ENCODE data around the gene FAAP100. TPM values are rescaled to one million over a fixed set of nuclear protein-coding genes. Genes with fewer than 3 reads are reported as not detected.
"Not testable (repeated sequence)": the region's sequence is repeated elsewhere in the genome, so short reads cannot be mapped to it uniquely, and the experiment has no call there.

Gene FAAP100
- total RNA-seq, 6 donors from 2014 or later, result 22.0 to 70.2 (median 32.5) TPM

DNA sequence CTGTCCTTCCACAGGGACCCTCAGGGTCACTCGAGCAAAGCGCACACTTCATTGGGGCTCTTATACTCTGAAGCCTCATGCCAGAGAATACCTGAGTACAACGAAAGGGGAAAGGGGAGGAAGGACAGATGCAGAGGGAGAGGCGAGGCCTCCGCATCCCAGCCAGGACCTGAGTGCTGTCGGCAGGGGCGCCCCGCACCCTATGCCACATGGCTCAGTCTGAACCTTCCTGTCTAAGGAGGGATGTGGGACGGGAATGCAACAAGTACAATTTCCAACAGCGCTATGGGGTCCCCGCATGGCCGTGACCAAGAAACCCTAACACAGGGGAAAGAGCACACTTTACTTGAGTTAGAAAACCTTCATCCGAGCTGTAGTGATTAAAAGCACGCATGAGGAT lies 39.8 kb upstream of the FAAP100 start:
- no peak overlapping the region for H3K4me3 ChIP-seq
- no peak for TF ChIP-seq POLR2A (IDR thresholded peaks at IDR 0.05)
- no peak for TF ChIP-seq EP300 (IDR thresholded peaks at IDR 0.05)
- TF ChIP-seq, protein P1, sequence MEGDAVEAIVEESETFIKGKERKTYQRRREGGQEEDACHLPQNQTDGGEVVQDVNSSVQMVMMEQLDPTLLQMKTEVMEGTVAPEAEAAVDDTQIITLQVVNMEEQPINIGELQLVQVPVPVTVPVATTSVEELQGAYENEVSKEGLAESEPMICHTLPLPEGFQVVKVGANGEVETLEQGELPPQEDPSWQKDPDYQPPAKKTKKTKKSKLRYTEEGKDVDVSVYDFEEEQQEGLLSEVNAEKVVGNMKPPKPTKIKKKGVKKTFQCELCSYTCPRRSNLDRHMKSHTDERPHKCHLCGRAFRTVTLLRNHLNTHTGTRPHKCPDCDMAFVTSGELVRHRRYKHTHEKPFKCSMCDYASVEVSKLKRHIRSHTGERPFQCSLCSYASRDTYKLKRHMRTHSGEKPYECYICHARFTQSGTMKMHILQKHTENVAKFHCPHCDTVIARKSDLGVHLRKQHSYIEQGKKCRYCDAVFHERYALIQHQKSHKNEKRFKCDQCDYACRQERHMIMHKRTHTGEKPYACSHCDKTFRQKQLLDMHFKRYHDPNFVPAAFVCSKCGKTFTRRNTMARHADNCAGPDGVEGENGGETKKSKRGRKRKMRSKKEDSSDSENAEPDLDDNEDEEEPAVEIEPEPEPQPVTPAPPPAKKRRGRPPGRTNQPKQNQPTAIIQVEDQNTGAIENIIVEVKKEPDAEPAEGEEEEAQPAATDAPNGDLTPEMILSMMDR (IDR thresholded peaks at IDR 0.05), result no peak
- no peak for TF ChIP-seq POLR2AphosphoS5 (IDR thresholded peaks at IDR 0.05)
- WGBS, 2 donors, result 92% methylated on average over 6 to 14 of the region's 14 CpGs
- H3K4me1 ChIP-seq, result no peaks in the 10 kb centered on the region
- H3K36me3 ChIP-seq, result peaks cover 32 to 98% (median 86%) of the 10 kb centered on the region in 4 donors
- no peaks in the 10 kb centered on the region for H3K9me3 ChIP-seq
- no peak overlapping the region for H3K27ac ChIP-seq
- no peaks in the 10 kb centered on the region for H3K27me3 ChIP-seq
- ATAC-seq (ENCODE audit: low FRiP score in 2 of 2) (no peak), DNase-seq (no peak)

DNA sequence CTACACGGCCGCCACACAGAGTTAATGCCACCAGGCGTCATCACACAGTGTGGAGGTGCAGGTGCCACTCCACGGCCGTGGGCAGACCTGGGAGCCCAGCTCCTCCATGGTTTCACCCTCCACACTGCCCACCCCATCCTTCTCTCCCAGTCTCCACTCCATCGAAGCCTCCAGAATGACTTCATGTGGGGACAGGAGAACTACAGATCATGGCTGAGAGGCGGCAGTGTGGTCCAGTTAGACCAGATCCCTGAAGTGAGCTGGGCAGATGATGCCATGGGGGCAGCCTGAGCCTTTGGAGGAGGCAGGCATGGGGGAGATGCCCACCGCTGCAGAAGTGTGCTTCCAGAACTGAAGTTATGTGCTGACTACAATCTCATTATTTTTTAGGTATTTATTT lies 38.0 kb upstream of the FAAP100 start:
- H3K36me3 ChIP-seq, result peaks cover 35 to 98% (median 85%) of the 10 kb centered on the region in 4 donors
- TF ChIP-seq POLR2AphosphoS5 (IDR thresholded peaks at IDR 0.05), result no peak
- no peak for TF ChIP-seq EP300 (IDR thresholded peaks at IDR 0.05)
- H3K9me3 ChIP-seq, result no peaks in the 10 kb centered on the region
- WGBS, 2 donors, result 95 to 98% methylated on average over 8 of the region's 8 CpGs
- DNase-seq (no peak), ATAC-seq (ENCODE audit: low FRiP score in 2 of 2) (no peak)
- H3K27me3 ChIP-seq, result no peaks in the 10 kb centered on the region
- no peak overlapping the region for H3K27ac ChIP-seq
- no peak overlapping the region for H3K4me3 ChIP-seq
- H3K4me1 ChIP-seq, result no peaks in the 10 kb centered on the region

DNA sequence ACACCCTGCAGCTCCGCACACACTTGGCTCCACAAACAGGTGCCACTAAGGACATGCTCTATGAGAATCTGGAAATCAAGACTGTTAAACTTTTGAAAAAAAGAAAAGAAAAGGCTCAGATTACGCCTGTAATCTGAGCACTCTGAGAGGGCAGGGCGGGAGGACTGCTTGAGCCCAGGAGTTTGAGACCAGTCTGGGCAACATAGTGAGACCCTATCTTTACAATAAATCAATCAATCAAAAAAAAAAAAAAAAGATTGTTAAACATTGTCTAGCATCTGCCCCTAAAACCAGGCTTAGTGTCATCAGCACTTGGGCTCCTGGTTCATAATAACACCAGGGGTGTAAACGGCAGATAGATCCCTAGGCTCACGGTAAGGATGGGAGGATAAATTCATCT lies 37.5 kb upstream of the FAAP100 start:
- ATAC-seq (ENCODE audit: low FRiP score in 2 of 2), result no peak
- DNase-seq, result no peak
- no peaks in the 10 kb centered on the region for H3K27me3 ChIP-seq
- H3K27ac ChIP-seq, result no peak overlapping the region
- TF ChIP-seq EP300 (IDR thresholded peaks at IDR 0.05), result no peak
- TF ChIP-seq, protein P1 (IDR thresholded peaks at IDR 0.05), result no peak
- no peak for TF ChIP-seq POLR2A (IDR thresholded peaks at IDR 0.05)
- TF ChIP-seq POLR2AphosphoS5 (IDR thresholded peaks at IDR 0.05), result no peak
- H3K9me3 ChIP-seq, result no peaks in the 10 kb centered on the region
- peaks cover 30 to 98% (median 81%) of the 10 kb centered on the region in 4 donors for H3K36me3 ChIP-seq
- no peak overlapping the region for H3K4me3 ChIP-seq
- WGBS, 2 donors, result 94 to 99% methylated on average over 5 of the region's 5 CpGs
- no peaks in the 10 kb centered on the region for H3K4me1 ChIP-seq

DNA sequence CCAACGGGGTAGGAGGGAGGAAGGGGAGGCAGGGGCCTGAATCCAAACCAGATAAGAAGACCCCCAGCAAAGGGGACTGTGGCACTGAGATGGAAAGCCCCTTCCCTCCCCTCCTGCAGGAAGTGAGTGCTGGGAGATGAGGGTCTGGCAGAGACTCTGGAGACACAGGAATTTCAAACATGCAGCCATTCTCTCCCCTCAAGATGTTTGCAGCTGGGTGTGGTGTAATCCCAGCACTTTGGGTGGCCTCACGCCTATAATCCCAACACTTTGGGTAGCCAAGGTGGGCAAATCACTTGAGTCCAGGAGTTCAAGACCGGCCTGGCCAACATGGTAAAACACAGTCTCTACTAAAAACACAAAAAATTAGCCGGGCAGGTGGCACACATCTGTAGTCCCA lies 33.9 kb upstream of the FAAP100 start:
- Histone ChIP-seq H3K4me3 (no peak overlapping the region), H3K36me3 (peaks cover 17 to 97% (median 81%) of the 10 kb centered on the region in 4 donors), H3K27ac (no peak overlapping the region), H3K9me3 (no peaks in the 10 kb centered on the region), H3K27me3 (no peaks in the 10 kb centered on the region), H3K4me1 (no peaks in the 10 kb centered on the region)
- WGBS, 2 donors, result 88 to 93% methylated on average over 4 of the region's 4 CpGs
- ATAC-seq (ENCODE audit: low FRiP score in 2 of 2) (no peak), DNase-seq (no peak)
- TF ChIP-seq EP300 (IDR thresholded peaks at IDR 0.05) (no peak), POLR2AphosphoS5 (IDR thresholded peaks at IDR 0.05) (no peak), POLR2A (IDR thresholded peaks at IDR 0.05) (no peak)
- TF ChIP-seq, protein P1 (IDR thresholded peaks at IDR 0.05), result no peak

DNA sequence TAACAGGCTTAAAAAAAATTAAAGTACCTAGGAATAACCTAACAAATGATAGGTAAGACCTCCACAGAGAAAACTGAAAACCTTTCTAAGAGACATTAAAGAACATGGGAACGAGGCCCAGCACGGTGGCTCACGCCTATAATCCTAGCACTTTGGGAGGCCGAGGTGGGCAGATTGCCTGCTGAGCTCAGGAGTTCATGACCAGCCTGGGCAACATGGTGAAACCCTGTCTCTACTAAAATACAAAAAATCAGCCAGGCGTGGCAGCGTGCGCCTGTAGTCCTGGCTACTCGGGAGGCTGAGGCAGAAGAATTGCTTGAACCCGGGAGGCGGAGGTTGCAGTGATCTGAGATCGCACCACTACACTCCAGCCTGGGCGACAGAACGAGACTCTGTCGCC lies 32.6 kb upstream of the FAAP100 start:
- ATAC-seq (ENCODE audit: low FRiP score in 2 of 2); H3K27me3 ChIP-seq; DNase-seq; H3K27ac ChIP-seq; H3K4me1 ChIP-seq; H3K4me3 ChIP-seq; H3K9me3 ChIP-seq: not testable (repeated sequence)
- 91 to 97% methylated on average over 12 to 14 of the region's 14 CpGs for WGBS, 2 donors
- peaks cover 17 to 90% (median 78%) of the 10 kb centered on the region in 4 donors for H3K36me3 ChIP-seq

DNA sequence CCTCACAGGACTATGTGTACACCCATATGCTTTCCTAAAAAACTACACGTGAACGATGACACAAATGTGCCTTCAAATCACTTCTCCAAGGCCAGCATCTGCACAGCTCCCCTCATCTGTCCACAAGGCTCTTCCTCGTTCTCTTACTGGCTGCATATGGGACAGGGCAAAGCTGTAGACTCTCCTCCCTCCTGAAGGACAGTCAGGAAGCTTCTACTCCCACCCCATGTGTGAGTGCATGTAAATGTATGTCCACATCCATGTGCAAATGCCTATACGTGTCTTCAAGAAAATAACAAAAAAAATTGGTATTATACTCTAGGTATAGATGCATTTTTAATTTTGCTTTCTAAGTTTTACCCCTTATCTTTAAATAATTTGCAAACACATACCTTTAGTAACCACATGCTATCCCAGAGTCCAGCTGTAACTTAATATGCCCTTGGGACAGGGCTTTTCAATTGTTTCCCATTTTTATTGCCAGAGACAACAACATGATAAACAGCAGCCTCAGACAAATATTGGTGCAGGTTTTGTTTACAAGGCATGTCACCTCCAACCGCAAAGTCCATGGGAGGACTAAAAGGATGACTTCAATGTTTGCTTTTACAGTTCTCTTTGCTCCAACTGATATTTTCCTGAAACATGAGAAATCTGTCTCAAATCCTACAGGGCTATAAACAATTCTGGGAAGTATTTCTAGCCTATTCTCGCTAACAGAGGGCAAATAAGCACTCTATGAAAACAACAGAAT lies 31.6 kb upstream of the FAAP100 start:
- Histone ChIP-seq H3K4me1 (no peaks in the 10 kb centered on the region), H3K36me3 (peaks cover 15 to 90% (median 74%) of the 10 kb centered on the region in 4 donors), H3K4me3 (no peak overlapping the region), H3K9me3 (no peaks in the 10 kb centered on the region), H3K27ac (no peak overlapping the region), H3K27me3 (no peaks in the 10 kb centered on the region)
- no peak for DNase-seq
- TF ChIP-seq EP300 (IDR thresholded peaks at IDR 0.05) (no peak), POLR2A (IDR thresholded peaks at IDR 0.05) (no peak), POLR2AphosphoS5 (IDR thresholded peaks at IDR 0.05) (no peak)
- TF ChIP-seq, protein P1 (IDR thresholded peaks at IDR 0.05), result no peak
- ATAC-seq (ENCODE audit: low FRiP score in 2 of 2), result no peak
- 87 to 91% methylated on average over 6 of the region's 6 CpGs for WGBS, 2 donors

All from upper lobe of left lung (tissue), 6 donors.